MM.1S (cell line): ENCODE measurements around the gene CIB1.

Experiments
- CTCF ChIP-seq: fragments of 300-600 bp; sonication (generic); IDR thresholded peaks from 2 replicates; pipeline ENCODE4 v1.5.1; 2016; ENCODE audit warnings: antibody characterized with exemption, low read length, mixed read lengths
- EZH2 ChIP-seq: fragments of 300-600 bp; sonication (generic); optimal IDR thresholded peaks from 2 replicates; pipeline ENCODE3; 2017; ENCODE audit warnings: low read depth, mild to moderate bottlenecking, antibody characterized with exemption, low read length, mixed read lengths
- EZH2phosphoT487 ChIP-seq: fragments of 300-600 bp; sonication (generic); IDR thresholded peaks from 2 replicates; pipeline ENCODE4 v1.6.1; 2018; ENCODE audit warnings: antibody characterized with exemption, low read length

- TF ChIP-seq CTCF = no peak
- no peak for TF ChIP-seq EZH2
- no peak for TF ChIP-seq EZH2phosphoT487
Measured at GRCh38 chr15:90231028-90232017, 2.4 kb downstream of the CIB1 start.
